HepG2 (cell line): ENCODE results near the gene DIAPH3. TPM values are rescaled to one million over a fixed set of nuclear protein-coding genes. Genes with fewer than 3 reads are reported as not detected.

Experiments
- ATAC-seq: fragments of 200-7000 bp; cut with Tn5 transposase; 3 replicates; pipeline ENCODE4 v1.9.1; 2020; ENCODE audit warnings: mild to moderate bottlenecking, moderate library complexity
- BruUV-seq: library from RNA; stranded (reverse); fragments of 400-500 nt; replicated peaks from 2 replicates; lab custom pipeline; 2021; lab: Mats Ljungman, UMichigan
- CTCF ChIA-PET: fragments of 300-600 bp; formaldehyde crosslinking; extraction: SDS; loops from one replicate; lab custom pipeline; 2021; ENCODE audit warnings: low total read pairs, inconsistent platforms, low intra/inter-chr PET ratio; lab: Yijun Ruan, JAX
- POLR2A ChIA-PET: fragments of 350-600 bp; sonication (Branson Sonifier 250); formaldehyde crosslinking; loops from one replicate; lab custom pipeline; 2020; ENCODE audit warnings: antibody characterized with exemption, inconsistent platforms; lab: Yijun Ruan, JAX
- DNase-seq: peaks from one replicate; pipeline ENCODE4 v3.0.0-alpha.2; 2015; ENCODE audit warnings: low spot score
- FAIRE-seq: peaks from 3 replicates; lab custom pipeline; 2011; peaks lifted over from hg19 to GRCh38; lab: Jason Lieb, UNC
- H2AFZ ChIP-seq: one replicate; pipeline ENCODE4 v1.6.1; 2011; ENCODE audit warnings: low read length, inconsistent platforms
- H3K27ac ChIP-seq: fragments of 300-600 bp; 3 replicates; pipeline ENCODE4 v1.8.0; 2011; ENCODE audit warnings: mixed run types, mild to moderate bottlenecking, mixed read lengths, low read length, inconsistent platforms; ENCODE audit not compliant: insufficient read depth; ENCODE audit errors: extremely low read length
- H3K27me3 ChIP-seq, 2 experiments: fragments of 200-600 bp in 1 of 2; 2 replicates in 1 of 2; 3 replicates in 1 of 2; pipeline versions ENCODE4 v1.6.0 to v1.8.0; 2011; ENCODE audit warnings: low read length in 2 of 2, mild to moderate bottlenecking in 2 of 2, moderate library complexity in 2 of 2, inconsistent platforms in 1 of 2; ENCODE audit not compliant: insufficient read depth in 2 of 2, control insufficient read depth in 1 of 2
- H3K36me3 ChIP-seq, 2 experiments: fragments of 200-600 bp in 1 of 2; replicated peaks in 1 of 2; 2 replicates in 1 of 2; 3 replicates in 1 of 2; pipeline versions ENCODE4 v1.5.1 to v1.8.0; 2011; ENCODE audit warnings: low read length in 2 of 2, inconsistent platforms in 1 of 2; ENCODE audit not compliant: insufficient read depth in 2 of 2, control insufficient read depth in 1 of 2
- H3K4me1 ChIP-seq: 2 replicates; pipeline ENCODE4 v1.5.1; 2012; ENCODE audit warnings: low read length, inconsistent platforms; ENCODE audit not compliant: insufficient read depth
- H3K4me2 ChIP-seq: 2 replicates; pipeline ENCODE4 v1.6.0; 2011; ENCODE audit warnings: low read depth, low read length, inconsistent platforms
- H3K4me3 ChIP-seq, 3 experiments: fragments of 200-600 bp in 1 of 3; sonication (generic), shearing (Covaris generic) in 1 of 3; replicated peaks in 1 of 3; 2 replicates each; pipeline ENCODE4 v1.5.1; 2011 to 2016; ENCODE audit warnings: low read length in 3 of 3, inconsistent platforms in 2 of 3, low read depth in 2 of 3, mild to moderate bottlenecking in 2 of 3, control low read depth in 1 of 3, mixed read lengths in 1 of 3; ENCODE audit not compliant: insufficient read depth in 1 of 3
- H3K79me2 ChIP-seq: one replicate; pipeline ENCODE4 v1.6.1; 2011; ENCODE audit warnings: low read length, inconsistent platforms; ENCODE audit not compliant: insufficient read depth
- H3K9ac ChIP-seq: 2 replicates; pipeline ENCODE4 v1.6.0; 2011; ENCODE audit warnings: mild to moderate bottlenecking, low read depth, low read length, inconsistent platforms; ENCODE audit not compliant: insufficient read depth
- H3K9me3 ChIP-seq: 2 replicates; pipeline ENCODE4 v1.5.1; 2012; ENCODE audit warnings: mild to moderate bottlenecking, low read length
- H4K20me1 ChIP-seq: 2 replicates; pipeline ENCODE4 v1.6.0; 2011; ENCODE audit warnings: inconsistent platforms, mild to moderate bottlenecking, low read length, moderate library complexity; ENCODE audit not compliant: insufficient read depth
- HMG20A ChIP-seq: IDR thresholded peaks from 2 replicates; pipeline ENCODE4 v1.6.1; 2016; ENCODE audit warnings: borderline replicate concordance
- KDM6A ChIP-seq: IDR thresholded peaks from 2 replicates; pipeline ENCODE4 v1.6.1; 2016; ENCODE audit warnings: low read depth
- NKX3-1 ChIP-seq: sonication (generic); formaldehyde crosslinking; IDR thresholded peaks from 2 replicates; pipeline ENCODE4 v1.5.0; 2020; ENCODE audit warnings: missing genetic modification reagents
- RFXANK ChIP-seq: IDR thresholded peaks from 2 replicates; pipeline ENCODE4 v1.6.1; 2016
- SP1 ChIP-seq, 2 experiments: fragments of 450-650 bp in 1 of 2; sonication (generic) in 1 of 2; formaldehyde crosslinking in 1 of 2; IDR thresholded peaks; 2 replicates each; pipeline versions ENCODE4 v1.4.0 to v1.6.1; 2016 to 2020; ENCODE audit warnings: missing genetic modification reagents in 1 of 2
- XRCC5 ChIP-seq: fragments of 200-400 bp; formaldehyde crosslinking; optimal IDR thresholded peaks from 2 replicates; pipeline ENCODE3; 2017; ENCODE audit warnings: mild to moderate bottlenecking, low read length
- ZFP91 ChIP-seq: sonication (generic); formaldehyde crosslinking; IDR thresholded peaks from 2 replicates; pipeline ENCODE4 v1.9.0; 2022; ENCODE audit warnings: missing genetic modification reagents, mild to moderate bottlenecking, borderline replicate concordance
- ZNF432 ChIP-seq: sonication (generic); formaldehyde crosslinking; IDR thresholded peaks from 2 replicates; pipeline ENCODE4 v1.5.0; 2020; ENCODE audit warnings: missing genetic modification reagents, mild to moderate bottlenecking, borderline replicate concordance
- ZNF616 ChIP-seq: sonication (generic); formaldehyde crosslinking; IDR thresholded peaks from 2 replicates; pipeline ENCODE4 v1.5.0; 2020; ENCODE audit warnings: low read depth, mild to moderate bottlenecking, missing genetic modification reagents
- ZNF619 ChIP-seq: sonication (generic); formaldehyde crosslinking; IDR thresholded peaks from 2 replicates; pipeline ENCODE4 v1.4.0; 2020; ENCODE audit warnings: mild to moderate bottlenecking, missing genetic modification reagents
- WGBS: methylation state at CpG from one replicate; pipeline ENCODE4 v1.1.6; 2017; ENCODE audit warnings: low lambda C conversion rate; 5-methylcytosine and 5-hydroxymethylcytosine counted together
- in situ Hi-C: cut with HindIII; loops from 2 replicates; pipeline ENCODE4 v1.10.0; 2017; ENCODE audit warnings: low pct_unique_long_range_greater_than_20kb; ENCODE audit not compliant: extremely low pct_ligation_motif_present
- intact Hi-C: fragments of 100-400 bp; cut with micrococcal nuclease; formaldehyde crosslinking; loops from one replicate; pipeline ENCODE4 v1.10.0; 2022; ENCODE audit not compliant: unreplicated experiment
- polyA plus RNA-seq, 8 experiments: library from polyadenylated mRNA; depleted of rRNA in 3 of 8; stranded (reverse) in 7 of 8; unstranded in 1 of 8; fragments of >200 nt; fragmentation: Illumina TruSeq in 4 of 8; extraction: Trizol in 4 of 8; gene quantifications; 2 replicates each; pipeline versions ENCODE4 v1.2.1 to v1.2.3, GENCODE V29; 2011 to 2016; ENCODE audit warnings: low read depth in 4 of 8, missing spikeins in 1 of 8, mixed read lengths in 1 of 8; ENCODE audit not compliant: insufficient read depth in 1 of 8
- total RNA-seq, 5 experiments: library from RNA; depleted of rRNA; stranded (reverse); fragments of >200 nt; fragmentation: Illumina TruSeq; extraction: Trizol; gene quantifications; 2 replicates each; pipeline ENCODE4 v1.2.3, GENCODE V29; 2016; ENCODE audit warnings: low read depth in 1 of 5

The DIAPH3 gene
- total and polyA plus RNA-seq, 2 of the 13 experiments (the other 11 are each of a cell fraction or from before 2014, with no cell fraction given): 4.0 to 9.3 TPM

- FAIRE-seq (no peak), ATAC-seq (no peak), DNase-seq (no peak)
- CTCF ChIA-PET: no interaction called here
- H3K79me2 ChIP-seq: no peaks in the 10 kb centered on the region
- intact Hi-C loops (loop anchor here (10.0 kb wide), 1 partner anchor 434 kb away; no protein-coding TSS in a partner anchor), in situ Hi-C loops (loop anchor here (10.0 kb wide), 1 partner anchor 216 kb away; no protein-coding TSS in a partner anchor)
- POLR2A ChIA-PET: no interaction called here
- WGBS: 95% methylated on average over 3 of the region's 3 CpGs
- H3K4me1 ChIP-seq: no peaks in the 10 kb centered on the region
- no peaks in the 10 kb centered on the region for H3K27me3 ChIP-seq
- H2AFZ ChIP-seq: no peak overlapping the region
- no peak overlapping the region for H3K9ac ChIP-seq
- H3K9me3 ChIP-seq: no peaks in the 10 kb centered on the region
- no peak overlapping the region for H3K4me3 ChIP-seq
- H4K20me1 ChIP-seq: no peaks in the 10 kb centered on the region
- no peak overlapping the region for H3K27ac ChIP-seq
- no peak overlapping the region for H3K4me2 ChIP-seq
- TF ChIP-seq NKX3-1 (CRISPR knock-in tag): no peak
- TF ChIP-seq ZNF432 (CRISPR knock-in tag): no peak
- no peak for TF ChIP-seq ZFP91 (CRISPR knock-in tag)
- TF ChIP-seq SP1 (IDR thresholded peaks at IDR 0.05): no peak
- TF ChIP-seq SP1 (CRISPR knock-in tag; IDR thresholded peaks at IDR 0.05): no peak
- no peak for TF ChIP-seq ZNF619 (CRISPR knock-in tag)
- no peak for TF ChIP-seq HMG20A (CRISPR knock-in tag)
- TF ChIP-seq RFXANK (CRISPR knock-in tag): no peak
- TF ChIP-seq XRCC5: no peak
- no TSS peak for BruUV-seq
- no peaks in the 10 kb centered on the region for H3K36me3 ChIP-seq
These were observed 262.5 kb downstream of the DIAPH3 start for GRCh38 chr13:59901191-59901590.

GRCh38 chr13:59898066-59898465 is 265.7 kb downstream of the DIAPH3 start:
- CTCF ChIA-PET: no interaction called here
- ATAC-seq (no peak), DNase-seq (no peak)
- no peaks in the 10 kb centered on the region for H3K36me3 ChIP-seq
- H3K27me3 ChIP-seq: no peaks in the 10 kb centered on the region
- no peak overlapping the region for H3K9ac ChIP-seq
- intact Hi-C loops: no loop called here
- 98% methylated on average over 2 of the region's 2 CpGs for WGBS
- BruUV-seq: no TSS peak
- H3K9me3 ChIP-seq: no peaks in the 10 kb centered on the region
- no peak overlapping the region for H3K27ac ChIP-seq
- H2AFZ ChIP-seq: no peak overlapping the region
- no peaks in the 10 kb centered on the region for H4K20me1 ChIP-seq
- no peak overlapping the region for H3K4me3 ChIP-seq
- no peak for TF ChIP-seq KDM6A (CRISPR knock-in tag)
- TF ChIP-seq ZNF616 (CRISPR knock-in tag): no peak
- TF ChIP-seq, all 625 proteins: peak for 0
- Histone ChIP-seq H3K4me1 (no peaks in the 10 kb centered on the region), H3K4me2 (no peak overlapping the region), H3K79me2 (no peaks in the 10 kb centered on the region)
- no peak for FAIRE-seq
- in situ Hi-C loops: no loop called here
- POLR2A ChIA-PET: no interaction called here
